A549 (cell line): ENCODE measurements around the gene HLCS. TPM values are rescaled to one million over a fixed set of nuclear protein-coding genes. Genes with fewer than 3 reads are reported as not detected.

Experiments used
- ATAC-seq, 2 experiments: fragments of 200-7000 bp in 1 of 2; fragments of >200 bp in 1 of 2; cut with Nextera tagmentation in 1 of 2; cut with Tn5 transposase in 1 of 2; 3 replicates each; pipeline versions ENCODE4 v1.8.0 to v1.9.1; 2018 to 2020; ENCODE audit warnings: mild to moderate bottlenecking in 1 of 2, moderate library complexity in 1 of 2
- CTCF ChIA-PET: fragments of 300-600 bp; sonication (Branson Sonifier 250); formaldehyde crosslinking; extraction: SDS; loops from one replicate; lab custom pipeline; 2021; ENCODE audit warnings: antibody characterized with exemption, inconsistent platforms; lab: Yijun Ruan, JAX
- POLR2A ChIA-PET: fragments of 350-600 bp; formaldehyde crosslinking; extraction: SDS; loops from one replicate; lab custom pipeline; 2021; ENCODE audit warnings: antibody characterized with exemption, inconsistent platforms; lab: Yijun Ruan, JAX
- DNase-seq, 2 experiments: peaks; one replicate each; pipeline versions ENCODE4 v3.0.0 to v3.0.0-alpha.2; 2011 to 2016; ENCODE audit warnings: low read depth in 1 of 2, low spot score in 1 of 2
- FAIRE-seq: peaks from 2 replicates; lab custom pipeline; 2011; peaks lifted over from hg19 to GRCh38; lab: Jason Lieb, UNC
- H3K27ac ChIP-seq, 2 experiments: fragments of >200 bp; sonication (Bioruptor Twin); formaldehyde crosslinking; 3 replicates each; pipeline ENCODE4 v1.5.1; 2016 to 2017
- H3K4me1 ChIP-seq: fragments of >200 bp; sonication (Bioruptor Twin); formaldehyde crosslinking; 3 replicates; pipeline ENCODE4 v1.6.1; 2016
- H3K4me2 ChIP-seq: fragments of >200 bp; sonication (Bioruptor Twin); formaldehyde crosslinking; 3 replicates; pipeline ENCODE4 v1.6.1; 2016
- H3K4me3 ChIP-seq: fragments of >200 bp; sonication (Bioruptor Twin); formaldehyde crosslinking; 3 replicates; pipeline ENCODE4 v1.5.1; 2016
- H3K9me3 ChIP-seq: fragments of >200 bp; sonication (Bioruptor Twin); formaldehyde crosslinking; 3 replicates; pipeline ENCODE4 v1.6.1; 2016
- BCL3 ChIP-seq: fragments of >200 bp; sonication (Bioruptor Twin); formaldehyde crosslinking; IDR thresholded peaks from 3 replicates; pipeline ENCODE4 v1.6.1; 2016
- CEBPB ChIP-seq, 2 experiments: fragments of >200 bp in 1 of 2; sonication (Bioruptor Twin) in 1 of 2; formaldehyde crosslinking in 1 of 2; IDR thresholded peaks; 2 replicates each; pipeline ENCODE4 v1.6.1; 2012 to 2016
- CHD2 ChIP-seq: fragments of 150-350 bp; IDR thresholded peaks from 2 replicates; pipeline ENCODE4 v1.6.1; 2014; ENCODE audit warnings: low read length; ENCODE audit not compliant: partially characterized antibody
- CHD4 ChIP-seq: fragments of 200-600 bp; sonication (generic); IDR thresholded peaks from 2 replicates; pipeline ENCODE4 v1.6.1; 2016; ENCODE audit warnings: antibody characterized with exemption, mild to moderate bottlenecking, borderline replicate concordance
- CTCF ChIP-seq: fragments of >200 bp; sonication (Bioruptor Twin); formaldehyde crosslinking; IDR thresholded peaks from 3 replicates; pipeline ENCODE4 v1.5.1; 2016
- E2F6 ChIP-seq: IDR thresholded peaks from 2 replicates; pipeline ENCODE4 v1.6.1; 2012; ENCODE audit warnings: low read depth, borderline replicate concordance
- EHF ChIP-seq: fragments of 250-450 bp; sonication (Bioruptor Pico); IDR thresholded peaks from 2 replicates; pipeline ENCODE4 v1.5.0; 2020; ENCODE audit warnings: mild to moderate bottlenecking
- EHMT2 ChIP-seq: fragments of 200-600 bp; sonication (generic); IDR thresholded peaks from 2 replicates; pipeline ENCODE4 v1.6.1; 2016; ENCODE audit warnings: antibody characterized with exemption, low read depth, mild to moderate bottlenecking, moderate library complexity
- FOSB ChIP-seq: fragments of 250-450 bp; sonication (Bioruptor Pico); IDR thresholded peaks from 2 replicates; pipeline ENCODE4 v1.5.0; 2020; ENCODE audit warnings: mild to moderate bottlenecking, moderate library complexity
- FOSL2 ChIP-seq, 2 experiments: fragments of 450-650 bp in 1 of 2; fragments of >200 bp in 1 of 2; sonication (Bioruptor Twin) in 1 of 2; formaldehyde crosslinking; IDR thresholded peaks; 2 replicates each; pipeline versions ENCODE4 v1.5.0 to v1.6.1; 2016 to 2020; ENCODE audit warnings: mild to moderate bottlenecking in 1 of 2, moderate library complexity in 1 of 2
- HDAC2 ChIP-seq: fragments of 200-600 bp; sonication (generic); IDR thresholded peaks from 2 replicates; pipeline ENCODE4 v1.6.1; 2016
- HEYL ChIP-seq: fragments of 250-450 bp; sonication (Bioruptor Pico); IDR thresholded peaks from 2 replicates; pipeline ENCODE4 v1.8.0; 2021; ENCODE audit warnings: mild to moderate bottlenecking, moderate library complexity
- HOXB13 ChIP-seq: fragments of 250-450 bp; sonication (Bioruptor Pico); IDR thresholded peaks from 2 replicates; pipeline ENCODE4 v1.5.0; 2020; ENCODE audit warnings: low read depth, mild to moderate bottlenecking, moderate library complexity
- JUN ChIP-seq, 2 experiments: fragments of >200 bp; sonication (Bioruptor Twin); formaldehyde crosslinking; IDR thresholded peaks; 2 replicates in 1 of 2; 3 replicates in 1 of 2; pipeline ENCODE4 v1.6.1; 2016 to 2017
- KDM1A ChIP-seq: fragments of 200-600 bp; sonication (generic); IDR thresholded peaks from 2 replicates; pipeline ENCODE4 v1.6.1; 2016; ENCODE audit warnings: low read depth, mild to moderate bottlenecking
- MAX ChIP-seq: IDR thresholded peaks from 2 replicates; pipeline ENCODE4 v1.6.1; 2012
- MAZ ChIP-seq: fragments of 150-350 bp; IDR thresholded peaks from 2 replicates; pipeline ENCODE4 v1.6.1; 2014; ENCODE audit warnings: antibody characterized with exemption, low read depth, low read length, borderline replicate concordance
- NFE2L2 ChIP-seq: fragments of 150-350 bp; conservative IDR thresholded peaks from 2 replicates; pipeline ENCODE4 v1.6.1; 2014; ENCODE audit warnings: low read length
- NPAS2 ChIP-seq: fragments of 250-450 bp; sonication (Bioruptor Pico); IDR thresholded peaks from 2 replicates; pipeline ENCODE4 v1.8.0; 2022; ENCODE audit warnings: mild to moderate bottlenecking, moderate library complexity, borderline replicate concordance
- NR3C1 ChIP-seq: fragments of >200 bp; sonication (Bioruptor Twin); formaldehyde crosslinking; IDR thresholded peaks from 3 replicates; pipeline ENCODE4 v1.6.1; 2017
- PBX3 ChIP-seq: IDR thresholded peaks from 2 replicates; pipeline ENCODE4 v1.6.1; 2012
- POLR2A ChIP-seq: IDR thresholded peaks from 2 replicates; pipeline ENCODE4 v1.6.1; 2012; ENCODE audit warnings: mild to moderate bottlenecking, low read length
- POLR2AphosphoS2 ChIP-seq: conservative IDR thresholded peaks from 2 replicates; pipeline ENCODE4 v1.6.1; 2012; ENCODE audit warnings: low read length, improper control_type of control experiment, inconsistent platforms
- RARB ChIP-seq: fragments of 250-450 bp; sonication (Bioruptor Pico); IDR thresholded peaks from 2 replicates; pipeline ENCODE4 v1.8.0; 2021; ENCODE audit warnings: mild to moderate bottlenecking, moderate library complexity
- RNF2 ChIP-seq: fragments of 200-600 bp; sonication (generic); IDR thresholded peaks from 2 replicates; pipeline ENCODE4 v1.6.1; 2016; ENCODE audit warnings: low read depth, mild to moderate bottlenecking, antibody characterized with exemption, moderate library complexity, borderline replicate concordance
- TFCP2L1 ChIP-seq: fragments of 250-450 bp; sonication (Bioruptor Pico); IDR thresholded peaks from 2 replicates; pipeline ENCODE4 v1.5.0; 2021; ENCODE audit warnings: mild to moderate bottlenecking
- USF2 ChIP-seq: fragments of 450-650 bp; IDR thresholded peaks from 2 replicates; pipeline ENCODE4 v1.6.1; 2014; ENCODE audit warnings: antibody characterized with exemption
- ZC3H11A ChIP-seq: fragments of 450-650 bp; IDR thresholded peaks from 2 replicates; pipeline ENCODE4 v1.6.1; 2014; ENCODE audit warnings: antibody characterized with exemption, mild to moderate bottlenecking
- ZFP36 ChIP-seq: fragments of 450-650 bp; IDR thresholded peaks from 2 replicates; pipeline ENCODE4 v1.6.1; 2014; ENCODE audit warnings: borderline replicate concordance; ENCODE audit not compliant: partially characterized antibody
- ZNF302 ChIP-seq: fragments of 250-450 bp; sonication (Bioruptor Pico); IDR thresholded peaks from 2 replicates; pipeline ENCODE4 v1.9.0; 2021; ENCODE audit warnings: inconsistent platforms, mild to moderate bottlenecking, moderate library complexity
- ZSCAN20 ChIP-seq: fragments of 250-450 bp; sonication (Bioruptor Pico); IDR thresholded peaks from 2 replicates; pipeline ENCODE4 v1.8.0; 2022; ENCODE audit warnings: mild to moderate bottlenecking, moderate library complexity
- WGBS: methylation state at CpG from one replicate; pipeline ENCODE4 v1.1.6; 2017; ENCODE audit errors: missing lambda C conversion rate; 5-methylcytosine and 5-hydroxymethylcytosine counted together
- polyA plus RNA-seq, 4 experiments: library from polyadenylated mRNA; depleted of rRNA in 3 of 4; stranded (reverse); fragments of >200 nt; fragmentation: RNase III in 1 of 4; extraction: RNeasy Plus Mini Kit Qiagen cat#74134 plus additional on column Dnase treatment in 1 of 4; gene quantifications; 2 replicates in 3 of 4; 3 replicates in 1 of 4; pipeline ENCODE4 v1.2.3, GENCODE V29; 2011 to 2017

HLCS gene
- polyA plus RNA-seq, 2 of the 4 experiments (the other 2 are of a cell fraction): 8.4 to 24.3 TPM

- peak; percentile 13 to 32; a peak in 2 of 4 replicates for TF ChIP-seq CEBPB (IDR thresholded peaks at IDR 0.05)
- no peak for TF ChIP-seq ZSCAN20 (CRISPR knock-in tag)
- no peak for TF ChIP-seq MAZ
- TF ChIP-seq POLR2AphosphoS2: no peak
- no peak for TF ChIP-seq EHMT2
- 0 out of 3 replicates have a peak, but pooled peaks have one; percentile 32 for TF ChIP-seq BCL3
- no peak for TF ChIP-seq ZC3H11A
- no peak for TF ChIP-seq CTCF
- no peak for TF ChIP-seq NPAS2 (CRISPR knock-in tag)
- TF ChIP-seq HDAC2: no peak
- TF ChIP-seq RARB (CRISPR knock-in tag): no peak
- TF ChIP-seq RNF2: no peak
- TF ChIP-seq HEYL (CRISPR knock-in tag): no peak
- no peak for TF ChIP-seq NR3C1
- TF ChIP-seq E2F6: no peak
- no peak for TF ChIP-seq CHD4
- peak; percentile 51; the same call in 1 of the 2 replicates for TF ChIP-seq TFCP2L1
- no peak for TF ChIP-seq EHF (CRISPR knock-in tag)
- no peak for TF ChIP-seq CHD2
- TF ChIP-seq, all 56 proteins: peak for 7
Observed at GRCh38 chr21:36860736-36861594, 105.5 kb downstream of the HLCS start (continued).

GRCh38 chr21:36859744-36860501 is 106.5 kb downstream of the HLCS start:
- FAIRE-seq: no peak
- no peak overlapping the region for H3K4me3 ChIP-seq
- WGBS: 36% methylated on average over 8 of the region's 8 CpGs
- peaks cover 51% of the 10 kb centered on the region for H3K4me1 ChIP-seq
- peak; percentile 63 to 86 for DNase-seq
- peak overlapping the region; percentile 71 for H3K4me2 ChIP-seq
- H3K9me3 ChIP-seq: no peaks in the 10 kb centered on the region
- ATAC-seq: peak; percentile 85 to 89
- H3K27ac ChIP-seq: peak overlapping the region; percentile 78 to 84
- POLR2A ChIA-PET: interaction anchor here (1.2 to 1.8 kb wide), 3 partner anchors 11 to 430 kb away, joined by 4 to 9 read pairs (median 6); no protein-coding TSS in a partner anchor
- CTCF ChIA-PET: interaction anchor here (1.4 to 2.3 kb wide), 2 partner anchors 56 to 68 kb away, joined by 5 read pairs; no protein-coding TSS in a partner anchor
- TF ChIP-seq HOXB13 (no peak), ZNF302 (CRISPR knock-in tag) (no peak), KDM1A (no peak), POLR2A (peak; percentile 21; the same call in 1 of the 2 replicates), PBX3 (no peak), FOSB (CRISPR knock-in tag) (no peak), ZFP36 (no peak), POLR2AphosphoS2 (no peak), FOSL2 (IDR thresholded peaks at IDR 0.05) (no peak), FOSL2 (CRISPR knock-in tag; IDR thresholded peaks at IDR 0.05) (no peak), TFCP2L1 (no peak), CEBPB (IDR thresholded peaks at IDR 0.05) (peak; percentile 77 to 89; a peak in 3 of 4 replicates), CHD2 (no peak), JUN (IDR thresholded peaks at IDR 0.05) (peak; percentile 23 to 58; a peak in 2 of 5 replicates), HEYL (CRISPR knock-in tag) (no peak), MAX (no peak; the same call in 1 of the 2 replicates), USF2 (no peak), MAZ (no peak), NFE2L2 (no peak)
